ENCODE data around the gene NCKAP5L. TPM values are rescaled to one million over a fixed set of nuclear protein-coding genes. Genes with fewer than 3 reads are reported as not detected.
A peak's percentile ranks its signal among the peaks of the same experiment; 100 is the strongest.

Gene NCKAP5L
- total RNA-seq, 1 donor from 2014 or later: 9.1 TPM

DNA sequence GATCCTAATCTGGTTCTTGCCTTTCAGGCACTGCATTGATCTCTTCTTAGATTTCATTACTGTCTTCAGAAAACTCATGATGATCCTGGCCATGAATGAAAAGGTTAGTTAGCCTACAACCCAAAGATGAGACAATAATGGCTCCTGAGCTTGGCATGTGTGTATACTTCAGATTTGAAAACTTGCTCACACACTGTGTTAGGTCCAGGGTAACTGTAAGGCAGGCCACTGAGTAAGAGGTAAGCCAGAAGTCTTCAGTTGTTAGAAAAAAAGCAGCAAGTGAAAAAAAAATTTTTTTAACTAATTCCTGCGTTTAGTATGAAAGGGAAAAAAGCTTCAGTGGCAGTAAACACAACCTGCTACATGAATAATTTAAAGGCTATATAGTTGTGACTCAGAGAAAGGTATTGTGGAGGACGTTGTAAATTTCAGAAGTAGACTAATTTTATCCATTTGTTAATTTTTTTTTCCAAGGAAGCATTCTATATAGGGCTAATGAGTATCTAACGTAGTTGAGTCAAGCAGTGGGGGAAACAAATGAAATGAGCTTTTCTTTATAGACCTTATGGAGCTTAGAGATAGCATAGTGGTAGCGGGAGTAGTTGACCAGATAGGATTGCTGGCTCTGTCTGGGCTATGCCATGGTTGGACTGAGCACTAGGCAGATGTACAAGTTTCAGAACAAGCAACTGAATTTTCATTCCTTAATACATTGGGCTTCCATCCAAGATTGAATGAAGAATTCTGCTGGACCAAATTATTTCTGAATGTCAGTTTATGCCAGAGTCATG is 66.3 kb downstream of the NCKAP5L start:
- Mint-ChIP-seq H3K4me3 (no peak overlapping the region), H3K36me3 (ENCODE audit: low read depth) (peaks cover 77% of the 10 kb centered on the region), H3K27ac (peak overlapping the region; percentile 79), H3K9me3 (no peaks in the 10 kb centered on the region), H3K4me1 (peaks cover 25% of the 10 kb centered on the region), H3K27me3 (no peaks in the 10 kb centered on the region)
- ChIA-PET CTCF (interaction anchor here (0.8 to 4.4 kb wide), 10 partner anchors 8 to 405 kb away, joined by 3 to 48 read pairs (median 5); partner anchors contain the start of genes NCKAP5L and TMBIM6), POLR2A (interaction anchor here (0.5 to 2.4 kb wide), 8 partner anchors 9 to 222 kb away, joined by 3 to 20 read pairs (median 3); partner anchors contain the start of gene TMBIM6)
- intact Hi-C loops (cut with micrococcal nuclease): loop anchor here (1.0 to 2.0 kb wide), 2 partner anchors 8 to 125 kb away; no protein-coding TSS in a partner anchor
- DNase-seq (no peak), ATAC-seq (ENCODE audit: low read depth) (no peak)
- TF ChIP-seq, protein P1, sequence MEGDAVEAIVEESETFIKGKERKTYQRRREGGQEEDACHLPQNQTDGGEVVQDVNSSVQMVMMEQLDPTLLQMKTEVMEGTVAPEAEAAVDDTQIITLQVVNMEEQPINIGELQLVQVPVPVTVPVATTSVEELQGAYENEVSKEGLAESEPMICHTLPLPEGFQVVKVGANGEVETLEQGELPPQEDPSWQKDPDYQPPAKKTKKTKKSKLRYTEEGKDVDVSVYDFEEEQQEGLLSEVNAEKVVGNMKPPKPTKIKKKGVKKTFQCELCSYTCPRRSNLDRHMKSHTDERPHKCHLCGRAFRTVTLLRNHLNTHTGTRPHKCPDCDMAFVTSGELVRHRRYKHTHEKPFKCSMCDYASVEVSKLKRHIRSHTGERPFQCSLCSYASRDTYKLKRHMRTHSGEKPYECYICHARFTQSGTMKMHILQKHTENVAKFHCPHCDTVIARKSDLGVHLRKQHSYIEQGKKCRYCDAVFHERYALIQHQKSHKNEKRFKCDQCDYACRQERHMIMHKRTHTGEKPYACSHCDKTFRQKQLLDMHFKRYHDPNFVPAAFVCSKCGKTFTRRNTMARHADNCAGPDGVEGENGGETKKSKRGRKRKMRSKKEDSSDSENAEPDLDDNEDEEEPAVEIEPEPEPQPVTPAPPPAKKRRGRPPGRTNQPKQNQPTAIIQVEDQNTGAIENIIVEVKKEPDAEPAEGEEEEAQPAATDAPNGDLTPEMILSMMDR (IDR thresholded peaks at IDR 0.05): no peak

DNA sequence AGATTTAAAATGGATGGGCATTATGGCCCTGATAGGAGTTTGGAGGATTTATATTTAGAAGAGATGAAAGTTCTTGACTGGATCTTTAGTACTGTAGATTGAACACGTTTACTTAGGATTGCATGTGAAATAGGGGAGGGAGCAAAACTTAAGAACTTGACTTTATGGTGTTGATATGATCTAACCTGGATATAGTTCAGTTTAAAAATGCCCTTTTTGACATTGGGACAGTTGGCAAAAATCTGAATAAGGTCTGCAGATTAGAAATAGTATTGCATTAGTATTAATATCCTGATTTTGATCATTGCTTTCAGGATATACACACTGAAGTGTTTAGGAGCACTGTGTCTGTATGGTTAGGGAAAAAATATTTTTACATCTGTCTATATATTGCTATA is 77.2 kb downstream of the NCKAP5L start:
- TF ChIP-seq, protein P1 (IDR thresholded peaks at IDR 0.05): no peak
- no peak for DNase-seq
- H3K9me3 Mint-ChIP-seq: no peaks in the 10 kb centered on the region
- H3K36me3 Mint-ChIP-seq (ENCODE audit: low read depth): peaks cover 74% of the 10 kb centered on the region
- H3K4me3 Mint-ChIP-seq: peak overlapping the region; percentile 59
- H3K27me3 Mint-ChIP-seq: no peaks in the 10 kb centered on the region
- peak overlapping the region; percentile 84 for H3K27ac Mint-ChIP-seq
- ATAC-seq (ENCODE audit: low read depth): no peak
- H3K4me1 Mint-ChIP-seq: peaks cover 87% of the 10 kb centered on the region
- POLR2A ChIA-PET: interaction anchor here (0.6 to 4.0 kb wide), 5 partner anchors 8 to 90 kb away, joined by 3 to 43 read pairs (median 8); partner anchors contain the start of gene TMBIM6
- CTCF ChIA-PET: interaction anchor here (1.0 to 1.7 kb wide), 2 partner anchors 12 to 13 kb away, joined by 3 to 5 read pairs; no protein-coding TSS in a partner anchor
- intact Hi-C loops (cut with micrococcal nuclease): loop anchor here (5.0 kb wide), 1 partner anchor 89 kb away; no protein-coding TSS in a partner anchor

DNA sequence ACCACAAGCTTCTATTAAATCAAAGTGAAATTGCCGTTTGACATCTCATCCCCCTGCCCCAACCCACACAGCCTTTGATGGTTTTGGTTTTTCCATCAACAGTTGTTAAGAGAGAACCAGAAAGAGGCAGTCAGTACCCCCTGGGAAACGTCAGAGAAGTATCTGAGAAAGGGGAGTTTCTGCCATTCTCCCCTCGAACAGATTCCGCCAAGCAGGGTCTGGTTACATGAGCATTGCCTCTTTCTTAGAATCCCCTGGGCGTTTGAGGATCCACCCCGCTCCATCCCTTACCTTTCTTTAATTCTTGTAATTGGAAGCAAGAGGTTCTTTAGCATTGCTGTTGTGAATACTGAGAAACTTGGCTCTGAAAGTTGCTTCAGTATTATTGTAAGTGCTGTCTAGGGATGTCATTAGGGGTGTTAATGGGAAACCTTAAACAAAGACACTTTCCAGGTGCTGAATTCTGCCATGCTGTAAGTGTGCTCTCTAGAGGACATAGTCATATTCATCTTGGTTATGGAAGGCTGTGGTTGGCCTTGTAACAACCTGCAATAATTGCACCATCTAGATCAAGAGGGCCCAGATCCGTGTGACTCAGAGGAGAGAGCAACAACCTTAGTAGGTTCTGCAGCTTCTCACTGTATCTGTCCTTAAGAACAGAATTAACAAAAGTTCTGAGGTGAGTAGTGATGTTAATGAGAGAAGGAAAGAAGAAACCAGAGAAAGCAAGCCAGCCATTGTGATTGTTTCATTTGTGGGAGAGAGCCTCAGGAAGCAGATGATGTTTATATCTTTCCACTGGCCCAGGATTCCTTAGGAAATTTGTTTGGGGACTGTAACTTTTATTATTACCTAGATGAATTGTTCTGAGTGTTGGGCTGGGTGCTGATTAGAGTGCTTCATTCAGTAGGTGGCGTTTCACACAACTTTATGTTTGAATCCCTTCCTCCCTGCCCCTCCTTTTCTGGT is 77.9 kb downstream of the NCKAP5L start:
- no peaks in the 10 kb centered on the region for H3K27me3 Mint-ChIP-seq
- intact Hi-C loops (cut with micrococcal nuclease): loop anchor here (5.0 kb wide), 1 partner anchor 88 kb away; no protein-coding TSS in a partner anchor

DNA sequence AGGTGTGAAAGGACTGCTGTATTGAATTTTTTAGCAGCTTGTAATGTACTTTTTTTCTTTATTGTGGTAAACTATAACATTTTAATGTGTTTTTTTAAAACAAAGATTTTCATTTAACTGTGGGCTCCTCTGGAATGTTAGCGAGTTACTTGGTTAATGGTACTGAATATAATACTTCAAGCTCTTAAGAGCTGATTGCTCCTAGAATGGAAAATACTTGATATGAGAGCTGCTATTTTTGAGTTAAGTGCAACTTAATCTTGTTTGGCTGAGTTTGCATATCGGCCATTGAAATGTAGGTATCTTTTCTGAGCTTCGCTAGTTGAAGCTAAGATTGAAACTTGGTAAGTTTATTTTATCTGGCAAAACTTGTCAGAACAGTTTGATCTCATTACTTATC is 79.4 kb downstream of the NCKAP5L start:
- POLR2A ChIA-PET: interaction anchor here (0.6 to 2.2 kb wide), 3 partner anchors 7 to 63 kb away, joined by 3 to 17 read pairs (median 5); partner anchors contain the start of gene TMBIM6
- Mint-ChIP-seq H3K4me3 (peak overlapping the region; percentile 46), H3K27ac (peak overlapping the region; percentile 84)

More for the DNA sequence above, 77.9 kb downstream of the NCKAP5L start:
- Mint-ChIP-seq H3K9me3 (no peaks in the 10 kb centered on the region), H3K36me3 (ENCODE audit: low read depth) (peaks cover 69% of the 10 kb centered on the region), H3K4me1 (peaks cover 89% of the 10 kb centered on the region), H3K4me3 (peak overlapping the region; percentile 59), H3K27ac (peak overlapping the region; percentile 84)
- POLR2A ChIA-PET: interaction anchor here (0.6 to 2.2 kb wide), 2 partner anchors 9 to 139 kb away, joined by 3 to 17 read pairs; partner anchors contain the start of gene TMBIM6
- TF ChIP-seq, protein P1 (IDR thresholded peaks at IDR 0.05): no peak
- ATAC-seq (ENCODE audit: low read depth): peak; percentile 55
- no peak for DNase-seq
- CTCF ChIA-PET: interaction anchor here (1.0 to 2.0 kb wide), 3 partner anchors 9 to 13 kb away, joined by 3 to 9 read pairs (median 6); partner anchors contain the start of gene TMBIM6

More for the DNA sequence above, 79.4 kb downstream of the NCKAP5L start:
- no peak for ATAC-seq (ENCODE audit: low read depth)
- intact Hi-C loops (cut with micrococcal nuclease): no loop called here
- CTCF ChIA-PET: interaction anchor here (1.0 to 2.0 kb wide), 5 partner anchors 8 to 90 kb away, joined by 3 to 9 read pairs (median 6); partner anchors contain the start of gene TMBIM6
- TF ChIP-seq, protein P1 (IDR thresholded peaks at IDR 0.05): no peak
- H3K36me3 Mint-ChIP-seq (ENCODE audit: low read depth): peaks cover 66% of the 10 kb centered on the region
- H3K9me3 Mint-ChIP-seq: no peaks in the 10 kb centered on the region
- no peak for DNase-seq
- peaks cover 88% of the 10 kb centered on the region for H3K4me1 Mint-ChIP-seq
- no peaks in the 10 kb centered on the region for H3K27me3 Mint-ChIP-seq

Measured in activated B cell treated with CpG ODN at 0.5 μM for 24 hours (primary cell).